HG02981 (cell line): ENCODE data around the gene NCOA6.
"Not testable (repeated sequence)": the region's sequence is repeated elsewhere in the genome, so short reads cannot be mapped to it uniquely, and the experiment has no call there.

ENCODE experiments used
- ATAC-seq: cut with Tn5 transposase; IDR thresholded peaks from one replicate; pipeline ENCODE4 v1.9.1; 2021; ENCODE audit warnings: mild to moderate bottlenecking, moderate library complexity; ENCODE audit not compliant: unreplicated experiment

Gene NCOA6

GRCh38 chr20:34722560-34722959 lies 102.9 kb downstream of the NCOA6 start:
- ATAC-seq = not testable (repeated sequence)

- no peak for ATAC-seq
Observed at GRCh38 chr20:34720266-34720665, 105.2 kb downstream of the NCOA6 start.

DNA sequence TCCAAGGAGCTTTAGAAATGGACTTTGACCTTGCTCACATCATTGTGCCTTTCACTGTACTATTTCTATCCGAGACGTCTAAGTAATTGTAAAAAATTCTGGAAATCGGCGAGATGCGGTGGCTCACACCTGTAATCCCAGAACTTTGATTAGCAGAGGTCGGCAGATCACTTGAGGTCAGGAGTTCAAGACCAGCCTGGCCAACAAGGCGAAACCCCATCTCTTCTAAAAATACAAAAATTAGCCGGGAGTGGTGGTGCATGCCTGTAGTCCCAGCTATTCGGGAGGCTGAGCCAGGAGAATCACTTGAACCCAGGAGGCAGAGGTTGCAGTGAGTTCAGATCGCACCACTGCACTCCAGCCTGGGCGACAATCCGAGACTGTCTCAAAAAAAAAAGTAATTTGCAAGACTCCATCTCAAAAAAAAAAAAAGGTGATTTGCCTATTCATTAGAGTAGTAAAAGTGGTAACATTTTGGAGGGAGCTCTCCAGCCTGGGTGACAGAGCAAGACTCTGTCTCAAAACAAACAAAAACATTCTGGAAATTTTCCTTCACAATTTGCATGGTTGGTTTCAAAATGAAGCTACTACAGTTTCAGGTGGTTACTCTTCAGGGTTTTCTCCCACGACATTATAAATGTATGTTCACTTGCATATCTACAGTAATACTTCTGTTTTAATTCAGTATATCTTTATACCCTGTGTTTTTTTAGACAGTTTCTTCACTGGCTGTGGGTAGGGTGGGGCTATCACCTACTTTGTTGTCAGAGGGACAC lies 106.0 kb downstream of the NCOA6 start:
- peak; percentile 90 for ATAC-seq

DNA sequence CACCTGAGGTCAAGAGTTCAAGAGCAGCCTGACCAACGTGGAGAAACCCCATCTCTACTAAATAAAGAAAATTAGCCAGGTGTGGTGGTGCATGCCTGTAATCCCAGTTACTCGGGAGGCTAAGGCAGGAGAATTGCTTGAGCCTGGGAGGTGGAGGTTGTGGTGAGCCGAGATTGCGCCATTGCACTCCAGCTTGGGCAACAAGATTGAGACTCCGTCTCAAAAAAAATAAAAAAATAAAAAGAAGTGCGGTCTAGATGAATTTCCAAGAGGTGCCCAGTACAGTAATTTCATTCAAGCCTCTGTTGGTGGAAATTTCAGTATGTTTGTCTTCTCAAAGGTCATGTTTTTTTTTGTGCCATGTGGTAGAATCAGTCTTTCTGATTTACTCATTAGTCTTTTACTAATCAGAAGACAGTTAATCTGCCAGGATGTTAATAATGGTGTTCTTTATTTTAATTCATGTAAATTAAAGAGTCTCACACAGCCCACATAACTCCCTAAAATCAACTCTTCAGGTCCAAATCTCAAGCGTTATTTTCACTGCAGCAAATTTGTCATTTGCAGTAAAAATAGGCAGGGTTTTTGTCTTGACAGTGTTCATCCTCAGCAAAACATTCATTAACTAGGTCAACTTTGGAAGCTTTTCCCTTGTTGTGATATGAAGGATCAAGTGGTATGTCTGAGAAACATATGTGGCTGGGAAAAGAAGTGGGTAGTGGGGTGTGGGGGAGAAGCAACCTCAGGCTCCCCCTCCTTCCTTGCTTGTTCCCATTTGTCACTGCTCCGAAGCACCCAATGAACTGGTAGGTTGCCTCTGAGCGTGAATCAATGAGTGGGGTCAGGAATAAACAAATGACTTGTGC lies 108.0 kb downstream of the NCOA6 start:
- no peak for ATAC-seq

DNA sequence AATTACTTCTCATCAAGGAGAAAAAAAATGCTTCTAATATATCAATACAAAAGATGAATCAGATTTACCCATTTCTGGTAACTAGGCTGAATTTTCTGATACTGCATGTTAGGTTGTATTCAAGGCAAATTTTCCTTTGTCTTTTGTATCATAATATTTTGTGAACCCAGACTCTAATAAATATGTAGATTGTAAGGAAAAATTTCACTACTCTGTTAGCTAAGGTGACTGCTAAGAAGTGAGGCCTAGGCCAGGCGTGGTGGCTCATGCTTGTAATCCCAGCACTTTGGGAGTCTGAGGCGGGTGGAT lies 108.6 kb downstream of the NCOA6 start:
- ATAC-seq = no peak

- no peak for ATAC-seq
Observed at GRCh38 chr20:34715384-34715783, 110.1 kb downstream of the NCOA6 start.

GRCh38 chr20:34713944-34714515 lies 111.4 kb downstream of the NCOA6 start:
- ATAC-seq = not testable (repeated sequence)

DNA sequence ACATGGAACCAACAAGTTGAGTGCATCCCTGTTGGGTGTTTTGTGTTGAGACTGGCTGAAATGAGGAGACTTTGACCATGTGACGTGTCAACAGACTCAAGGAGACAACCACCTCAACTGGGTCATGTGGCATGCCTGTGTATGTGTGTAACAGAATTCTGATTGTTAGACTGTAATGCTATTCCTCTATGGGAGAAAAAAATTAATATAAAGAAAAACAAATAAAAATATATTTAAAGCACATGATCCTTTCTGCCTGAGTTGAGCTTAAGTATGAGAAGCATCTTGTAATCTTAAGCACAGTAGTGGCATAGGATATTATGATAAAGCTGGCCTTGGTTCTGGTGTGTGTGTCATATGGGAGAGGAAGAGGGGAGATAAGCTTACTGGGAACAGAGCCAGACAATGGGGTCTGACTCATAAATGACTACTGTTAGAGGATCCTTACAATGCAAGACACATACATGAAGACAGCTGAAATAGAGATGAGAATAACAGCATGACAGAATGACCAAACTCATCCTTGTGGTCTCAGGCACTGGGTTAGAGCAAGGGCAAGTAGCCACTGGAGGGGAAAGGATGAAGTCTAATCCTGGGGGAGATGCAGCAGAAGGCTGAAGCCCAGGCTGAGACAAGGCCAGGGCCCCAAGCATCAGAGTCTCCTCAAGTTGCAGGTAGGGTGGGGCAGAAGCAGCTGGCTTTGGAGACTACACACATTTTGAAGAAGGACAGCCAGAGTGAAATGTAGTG lies 112.1 kb downstream of the NCOA6 start:
- no peak for ATAC-seq

DNA sequence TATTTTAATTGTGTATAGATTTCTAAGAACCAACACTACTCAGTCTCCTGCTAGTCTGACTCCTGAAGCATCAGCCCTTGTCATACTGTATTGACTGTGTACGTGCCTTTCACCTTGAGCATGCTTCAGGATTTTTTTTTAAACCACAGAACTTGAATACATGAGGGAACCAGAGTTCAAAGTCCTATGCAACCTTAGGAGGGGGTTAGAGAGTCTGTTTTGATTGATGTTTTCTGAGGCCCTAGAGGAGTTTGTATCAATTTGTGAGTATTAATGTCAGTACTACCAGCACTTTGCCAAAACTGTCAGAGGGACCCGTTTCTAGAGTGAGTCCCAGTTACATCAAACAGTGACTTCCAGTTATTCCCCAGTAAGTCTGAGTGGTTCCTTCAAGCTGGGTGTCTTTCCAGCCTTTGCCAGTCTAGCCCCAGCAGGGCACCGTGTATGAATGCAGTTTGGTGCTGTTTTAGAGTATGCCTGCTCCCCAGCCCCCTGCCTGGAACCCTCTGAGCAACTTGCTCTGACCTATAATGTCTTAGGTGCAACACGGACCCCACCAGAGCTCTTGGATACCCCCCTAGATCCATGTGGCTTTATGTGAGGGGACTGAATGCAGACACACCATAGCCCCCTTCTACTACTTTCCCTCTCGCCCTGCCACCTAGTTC lies 112.8 kb downstream of the NCOA6 start:
- ATAC-seq = no peak

DNA sequence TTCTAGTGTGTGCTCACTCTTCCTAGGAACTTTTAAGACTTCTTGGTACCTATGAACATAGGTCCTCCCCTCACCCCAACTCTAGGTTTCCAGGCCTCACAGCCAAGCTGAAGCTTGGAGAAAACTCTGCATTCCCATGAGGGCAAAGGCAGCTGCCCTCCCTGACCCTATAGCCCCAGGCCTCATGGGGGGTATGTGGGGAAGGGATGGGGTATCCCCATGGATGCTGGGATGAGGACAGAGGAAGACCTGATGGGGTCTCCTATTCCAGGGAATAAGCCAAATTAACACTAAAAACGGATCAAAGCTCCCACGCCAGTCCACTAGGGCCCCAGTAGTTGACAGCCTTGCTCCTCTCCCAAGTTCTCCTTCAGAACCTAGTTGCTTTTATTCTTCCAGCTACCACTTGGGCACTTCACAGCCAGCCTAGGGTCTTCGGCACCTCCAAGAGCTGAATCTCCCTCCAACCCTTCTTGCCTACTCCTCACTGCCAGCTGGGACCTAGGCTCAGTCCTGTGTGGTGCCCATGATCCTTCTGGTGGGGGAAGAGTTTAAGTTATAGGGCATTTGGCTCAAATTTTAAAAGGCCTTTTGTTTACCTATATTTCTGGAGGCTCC lies 113.5 kb downstream of the NCOA6 start:
- ATAC-seq = no peak

DNA sequence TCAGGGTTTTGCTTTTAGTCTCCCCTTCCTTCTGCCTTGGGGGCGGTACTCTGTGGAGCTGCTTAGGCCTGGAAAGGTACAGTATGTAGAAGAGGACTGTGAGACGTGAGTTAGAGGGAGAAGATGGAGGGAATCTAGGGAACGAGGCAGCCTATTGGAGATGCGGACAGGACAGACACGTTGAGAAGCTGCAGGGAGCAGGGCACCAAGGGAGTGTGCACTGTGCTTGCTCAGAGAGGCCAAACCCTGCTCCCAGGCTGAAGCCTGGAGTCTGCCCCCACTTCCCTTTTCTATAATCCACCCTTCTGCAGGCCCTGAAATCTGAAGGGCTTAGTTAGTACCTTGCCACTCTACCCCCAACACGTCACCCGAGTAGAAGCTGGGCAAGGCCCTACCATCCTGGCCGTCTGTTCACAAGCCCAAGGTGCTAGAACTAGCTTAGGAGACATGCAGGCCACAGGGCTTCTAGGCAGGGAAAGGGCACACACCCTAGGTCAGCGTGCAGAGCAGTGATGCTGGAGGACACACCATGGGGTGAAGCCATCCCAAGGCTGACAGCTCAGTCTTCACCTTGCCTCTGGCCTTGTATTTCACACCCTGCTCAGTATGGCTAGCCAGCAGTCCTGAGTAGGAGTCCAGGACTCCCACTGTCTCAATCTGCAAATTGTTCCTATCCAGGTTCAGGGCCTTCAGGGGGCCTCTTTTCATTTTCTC lies 114.4 kb downstream of the NCOA6 start:
- no peak for ATAC-seq

DNA sequence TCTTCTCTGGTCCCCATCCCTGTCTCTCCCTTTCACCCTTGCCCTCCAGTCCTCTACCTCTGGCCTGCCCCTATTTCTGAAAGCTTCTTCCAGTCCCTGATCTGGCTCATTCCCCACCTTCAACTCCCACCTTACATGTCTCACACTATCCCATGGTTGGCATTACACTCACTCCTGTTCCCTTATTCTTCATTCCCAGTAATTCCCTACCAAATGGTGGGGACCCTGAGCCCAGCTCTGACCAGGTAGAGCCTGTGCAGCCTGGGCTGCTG lies 114.9 kb downstream of the NCOA6 start:
- ATAC-seq = no peak

- ATAC-seq = peak; percentile 29
Observed at GRCh38 chr20:34709831-34710567, 115.5 kb downstream of the NCOA6 start.

GRCh38 chr20:34709044-34709830 lies 116.2 kb downstream of the NCOA6 start:
- ATAC-seq = peak; percentile 42

DNA sequence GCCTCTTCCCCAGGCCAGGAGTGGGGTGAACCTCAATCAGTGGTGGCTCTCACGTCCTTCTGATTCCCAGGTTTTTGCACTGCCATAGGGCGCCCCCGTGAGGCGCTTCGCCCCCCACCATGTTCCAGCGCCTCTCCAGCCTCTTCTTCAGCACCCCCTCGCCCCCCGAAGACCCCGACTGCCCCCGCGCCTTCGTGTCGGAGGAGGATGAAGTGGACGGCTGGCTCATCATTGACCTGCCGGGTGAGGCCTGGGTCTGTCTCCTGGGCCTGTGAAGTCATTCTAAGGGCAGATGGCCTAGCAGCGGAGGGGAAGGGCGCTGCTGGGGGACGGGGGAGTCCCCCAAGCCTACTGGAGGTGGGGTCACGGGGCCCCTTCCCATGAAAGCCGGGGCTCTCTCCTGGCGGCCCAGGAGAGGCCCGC lies 116.8 kb downstream of the NCOA6 start:
- peak; percentile 9 for ATAC-seq

DNA sequence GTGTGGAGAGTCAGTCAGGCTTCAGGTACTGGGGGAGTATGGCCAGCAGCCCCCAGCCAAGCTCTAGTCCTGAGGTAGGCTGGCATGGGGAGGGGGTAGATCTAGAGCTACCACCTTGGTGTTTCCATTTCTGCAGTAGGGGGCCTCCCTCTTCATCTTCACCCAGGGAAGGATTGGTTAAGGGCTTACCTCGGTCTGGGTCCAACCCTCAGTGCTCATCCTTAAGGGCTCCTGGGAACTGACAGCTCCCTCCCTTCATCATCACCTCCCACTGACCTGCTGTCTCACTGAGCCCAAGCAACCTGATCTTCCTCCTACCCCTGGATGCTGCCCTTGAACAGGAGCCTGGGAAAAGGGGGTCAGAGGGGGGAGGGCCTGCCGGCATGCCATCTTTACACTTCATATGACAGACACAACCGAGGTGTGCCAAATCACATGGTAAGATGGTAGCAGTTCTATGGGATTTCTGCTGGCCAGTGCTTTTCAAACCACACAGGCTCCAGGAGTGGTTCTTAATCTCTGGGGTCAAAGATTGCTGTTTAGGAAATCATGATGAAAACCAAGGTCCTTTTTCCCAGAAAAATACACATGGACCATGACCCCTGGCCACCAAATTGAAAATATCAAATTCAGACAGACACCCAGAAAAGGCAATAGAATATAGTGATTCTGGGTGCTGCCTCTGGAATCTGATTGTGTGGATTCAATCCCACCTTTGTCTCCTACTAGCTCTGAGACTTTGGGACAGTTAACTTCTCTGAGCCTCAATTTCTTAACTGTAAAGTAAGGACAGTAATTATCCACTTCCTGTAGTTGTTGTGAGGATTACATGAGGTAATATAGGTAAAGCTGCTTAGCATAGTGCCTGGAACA lies 118.3 kb downstream of the NCOA6 start:
- no peak for ATAC-seq

DNA sequence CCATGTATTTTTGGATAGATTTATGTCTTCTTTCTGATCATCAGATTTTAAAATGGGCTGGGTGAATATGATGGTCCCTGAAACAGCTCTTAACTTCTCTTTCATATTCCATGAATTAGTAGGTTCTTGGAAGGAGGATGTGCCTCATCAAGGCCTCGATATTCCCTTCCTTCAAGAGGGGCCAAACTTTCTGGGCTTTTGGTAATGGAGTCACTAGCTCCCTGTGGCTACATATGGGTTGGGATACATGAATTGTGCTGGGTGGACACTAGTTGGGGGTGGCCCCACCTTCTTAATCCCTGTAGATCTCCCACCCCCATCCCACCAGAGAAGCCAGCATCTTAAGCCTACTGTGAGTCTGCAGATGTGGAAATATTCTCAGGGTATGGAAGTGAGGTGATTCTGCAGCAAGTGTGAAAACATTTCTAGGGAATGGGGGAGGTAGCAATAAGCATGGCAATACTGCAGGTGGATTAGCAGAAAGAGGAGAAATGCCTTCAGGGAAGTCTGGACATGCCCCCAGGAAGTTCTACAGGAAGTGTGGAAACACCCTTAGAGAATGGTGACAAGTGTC lies 119.1 kb downstream of the NCOA6 start:
- ATAC-seq = no peak
